Left ventricle myocardium superior (tissue), 1 donor: Measurements from ENCODE around the gene DZIP1L. TPM values are rescaled to one million over a fixed set of nuclear protein-coding genes. Genes with fewer than 3 reads are reported as not detected.

Experiments used
- total RNA-seq: library from RNA; stranded (reverse); fragmentation: NEBNext Ultra II Directional; extraction: Animal tissue kit (Norgen Biotek cat#: 25700); gene quantifications from one replicate; pipeline ENCODE4 v1.2.1, GENCODE V29; 2021
- donor health status: DM: no; HTN: yes; CAD: no; lungs with severe emphysema.

DZIP1L gene
- total RNA-seq, 1 donor from 2014 or later: 5.7 TPM

Other genes starting within 250 kb of the DZIP1L start
- not detected for gene CLDN18, start 105.4 kb downstream of the DZIP1L start, total RNA-seq
- not detected for gene A4GNT, start 16.8 kb upstream of the DZIP1L start, total RNA-seq
- 7.3 TPM for gene DBR1, start 59.3 kb upstream of the DZIP1L start, total RNA-seq
- gene ARMC8, start 71.7 kb upstream of the DZIP1L start, total RNA-seq: 34.0 TPM
- gene NME9, start 214.2 kb upstream of the DZIP1L start, total RNA-seq: 0.59 TPM
- gene MRAS, start 233.0 kb upstream of the DZIP1L start, total RNA-seq: 405 TPM